ENCODE measurements around the gene KYNU. TPM values are rescaled to one million over a fixed set of nuclear protein-coding genes. Genes with fewer than 3 reads are reported as not detected.

Gene KYNU
- total RNA-seq, 1 donor from 2014 or later = 0.53 TPM

- H3K4me3 Mint-ChIP-seq = no peak overlapping the region
- no peak for DNase-seq (ENCODE audit: extremely low spot score, unreplicated experiment)
- no peaks in the 10 kb centered on the region for H3K27me3 Mint-ChIP-seq
- H3K27ac Mint-ChIP-seq = no peak overlapping the region
- no peak for TF ChIP-seq CTCF (conservative IDR thresholded peaks at IDR 0.05)
- no peaks in the 10 kb centered on the region for H3K36me3 Mint-ChIP-seq
- no peaks in the 10 kb centered on the region for H3K9me3 Mint-ChIP-seq
- no peaks in the 10 kb centered on the region for H3K4me1 Mint-ChIP-seq (ENCODE audit: unreplicated experiment)
These were observed 200.6 kb downstream of the KYNU start for GRCh38 chr2:143078104-143078503.

- Mint-ChIP-seq H3K4me3 (no peak overlapping the region), H3K27me3 (no peaks in the 10 kb centered on the region)
These were observed 204.2 kb downstream of the KYNU start for GRCh38 chr2:143081616-143082015.

GRCh38 chr2:143083636-143084035 is 206.2 kb downstream of the KYNU start:
- DNase-seq (ENCODE audit: extremely low spot score, unreplicated experiment) = no peak
- H3K4me3 Mint-ChIP-seq = no peak overlapping the region
- H3K4me1 Mint-ChIP-seq (ENCODE audit: unreplicated experiment) = no peaks in the 10 kb centered on the region

More at GRCh38 chr2:143081616-143082015, 204.2 kb downstream of the KYNU start:
- Mint-ChIP-seq H3K36me3 (no peaks in the 10 kb centered on the region), H3K27ac (no peak overlapping the region), H3K4me1 (ENCODE audit: unreplicated experiment) (no peaks in the 10 kb centered on the region), H3K9me3 (no peaks in the 10 kb centered on the region)
- no peak for DNase-seq (ENCODE audit: extremely low spot score, unreplicated experiment)
- TF ChIP-seq CTCF (conservative IDR thresholded peaks at IDR 0.05) = no peak

GRCh38 chr2:143084462-143084861 is 207.0 kb downstream of the KYNU start:
- Mint-ChIP-seq H3K9me3 (no peaks in the 10 kb centered on the region), H3K27me3 (no peaks in the 10 kb centered on the region), H3K36me3 (no peaks in the 10 kb centered on the region), H3K27ac (no peak overlapping the region), H3K4me3 (no peak overlapping the region), H3K4me1 (ENCODE audit: unreplicated experiment) (no peaks in the 10 kb centered on the region)
- TF ChIP-seq CTCF (conservative IDR thresholded peaks at IDR 0.05) = no peak
- DNase-seq (ENCODE audit: extremely low spot score, unreplicated experiment) = no peak

More at GRCh38 chr2:143083636-143084035, 206.2 kb downstream of the KYNU start:
- no peaks in the 10 kb centered on the region for H3K36me3 Mint-ChIP-seq
- TF ChIP-seq CTCF (conservative IDR thresholded peaks at IDR 0.05) = no peak
- H3K9me3 Mint-ChIP-seq = no peaks in the 10 kb centered on the region
- no peaks in the 10 kb centered on the region for H3K27me3 Mint-ChIP-seq
- no peak overlapping the region for H3K27ac Mint-ChIP-seq

GRCh38 chr2:143085125-143085784 is 207.8 kb downstream of the KYNU start:
- TF ChIP-seq CTCF (conservative IDR thresholded peaks at IDR 0.05) = no peak
- H3K27me3 Mint-ChIP-seq = no peaks in the 10 kb centered on the region
- H3K27ac Mint-ChIP-seq = no peak overlapping the region
- H3K36me3 Mint-ChIP-seq = no peaks in the 10 kb centered on the region
- no peak for DNase-seq (ENCODE audit: extremely low spot score, unreplicated experiment)
- no peaks in the 10 kb centered on the region for H3K9me3 Mint-ChIP-seq
- no peaks in the 10 kb centered on the region for H3K4me1 Mint-ChIP-seq (ENCODE audit: unreplicated experiment)
- no peak overlapping the region for H3K4me3 Mint-ChIP-seq
